ENCODE data around the gene CYLD. TPM values are rescaled to one million over a fixed set of nuclear protein-coding genes. Genes with fewer than 3 reads are reported as not detected.

CYLD gene
- total RNA-seq, 1 donor from 2014 or later, result 122 TPM

- ChIA-PET CTCF (no interaction called here), POLR2A (no interaction called here)
- no peak overlapping the region for H3K4me3 Mint-ChIP-seq
- no peaks in the 10 kb centered on the region for H3K9me3 Mint-ChIP-seq
- peaks cover 1% of the 10 kb centered on the region for H3K36me3 Mint-ChIP-seq (ENCODE audit: low read depth)
- no peak for TF ChIP-seq CTCF (IDR thresholded peaks at IDR 0.05)
- no peak overlapping the region for H3K27ac Mint-ChIP-seq
- ATAC-seq (ENCODE audit: low read depth) (no peak), DNase-seq (no peak)
- no peaks in the 10 kb centered on the region for H3K27me3 Mint-ChIP-seq
- H3K4me1 Mint-ChIP-seq, result peaks cover 20% of the 10 kb centered on the region
- intact Hi-C loops (cut with micrococcal nuclease), result no loop called here
Observed at GRCh38 chr16:50731989-50732832, 9.7 kb upstream of the CYLD start.

- no peaks in the 10 kb centered on the region for H3K9me3 Mint-ChIP-seq
- H3K27ac Mint-ChIP-seq, result no peak overlapping the region
- H3K27me3 Mint-ChIP-seq, result no peaks in the 10 kb centered on the region
- ChIA-PET POLR2A (no interaction called here), CTCF (no interaction called here)
- H3K36me3 Mint-ChIP-seq (ENCODE audit: low read depth), result peaks cover 10% of the 10 kb centered on the region
- TF ChIP-seq CTCF (IDR thresholded peaks at IDR 0.05), result no peak
- intact Hi-C loops (cut with micrococcal nuclease), result no loop called here
- DNase-seq (no peak), ATAC-seq (ENCODE audit: low read depth) (no peak)
- no peak overlapping the region for H3K4me3 Mint-ChIP-seq
- peaks cover 22% of the 10 kb centered on the region for H3K4me1 Mint-ChIP-seq
Observed at GRCh38 chr16:50733468-50733867, 8.4 kb upstream of the CYLD start.

- ChIA-PET CTCF (interaction anchor here (1.3 kb wide), 1 partner anchor 67 kb away, joined by 3 read pairs; no protein-coding TSS in a partner anchor), POLR2A (interaction anchor here (0.5 to 1.5 kb wide), 3 partner anchors 34 to 61 kb away, joined by 3 to 8 read pairs (median 3); partner anchors contain the start of gene SNX20)
- H3K4me3 Mint-ChIP-seq, result peak overlapping the region; percentile 25
- peak; percentile 40 for ATAC-seq (ENCODE audit: low read depth)
- no peak for TF ChIP-seq CTCF (IDR thresholded peaks at IDR 0.05)
- no peak overlapping the region for H3K27ac Mint-ChIP-seq
- H3K9me3 Mint-ChIP-seq, result no peaks in the 10 kb centered on the region
- intact Hi-C loops (cut with micrococcal nuclease), result no loop called here
- no peak for DNase-seq
- H3K27me3 Mint-ChIP-seq, result no peaks in the 10 kb centered on the region
- peaks cover 26% of the 10 kb centered on the region for H3K36me3 Mint-ChIP-seq (ENCODE audit: low read depth)
- H3K4me1 Mint-ChIP-seq, result peaks cover 27% of the 10 kb centered on the region
Observed at GRCh38 chr16:50735629-50736122, 6.2 kb upstream of the CYLD start.

GRCh38 chr16:50736448-50736847 lies 5.4 kb upstream of the CYLD start:
- ATAC-seq (ENCODE audit: low read depth) (no peak), DNase-seq (no peak)
- Mint-ChIP-seq H3K27ac (no peak overlapping the region), H3K27me3 (no peaks in the 10 kb centered on the region), H3K4me3 (no peak overlapping the region), H3K9me3 (no peaks in the 10 kb centered on the region), H3K4me1 (peaks cover 34% of the 10 kb centered on the region), H3K36me3 (ENCODE audit: low read depth) (peaks cover 27% of the 10 kb centered on the region)
- no peak for TF ChIP-seq CTCF (IDR thresholded peaks at IDR 0.05)
- CTCF ChIA-PET, result interaction anchor here (1.3 kb wide), 1 partner anchor 68 kb away, joined by 3 read pairs; no protein-coding TSS in a partner anchor
- POLR2A ChIA-PET, result interaction anchor here (0.8 to 1.5 kb wide), 2 partner anchors 56 to 62 kb away, joined by 3 to 8 read pairs; partner anchors contain the start of gene SNX20
- intact Hi-C loops (cut with micrococcal nuclease), result no loop called here

- Mint-ChIP-seq H3K27me3 (no peaks in the 10 kb centered on the region), H3K4me3 (no peak overlapping the region), H3K27ac (no peak overlapping the region), H3K9me3 (no peaks in the 10 kb centered on the region), H3K36me3 (ENCODE audit: low read depth) (peaks cover 30% of the 10 kb centered on the region), H3K4me1 (peaks cover 37% of the 10 kb centered on the region)
- DNase-seq, result no peak
- TF ChIP-seq CTCF (IDR thresholded peaks at IDR 0.05), result no peak
- CTCF ChIA-PET, result no interaction called here
- intact Hi-C loops (cut with micrococcal nuclease), result no loop called here
- POLR2A ChIA-PET, result interaction anchor here (0.6 kb wide), 1 partner anchor 52 kb away, joined by 7 read pairs; no protein-coding TSS in a partner anchor
- no peak for ATAC-seq (ENCODE audit: low read depth)
Observed at GRCh38 chr16:50737420-50737959, 4.4 kb upstream of the CYLD start.
